Mesenteric fat pad (tissue), 1 donor: Measurements from ENCODE around the gene PSMA1. TPM values are rescaled to one million over a fixed set of nuclear protein-coding genes. Genes with fewer than 3 reads are reported as not detected.
"Not testable (repeated sequence)": the region's sequence is repeated elsewhere in the genome, so short reads cannot be mapped to it uniquely, and the experiment has no call there.

Experiments
- DNase-seq: peaks from one replicate; pipeline ENCODE4 v3.0.0-alpha.2; 2020; ENCODE audit warnings: low spot score
- long read RNA-seq: library from polyadenylated mRNA; unstranded; transcript quantifications from one replicate; pipeline ENCODE4 v2.0.0, GENCODE V29; 2020
- total RNA-seq: library from RNA; stranded (reverse); fragmentation: NEBNext Ultra II Directional; extraction: Animal tissue kit (Norgen Biotek cat#: 25700); gene quantifications from one replicate; pipeline ENCODE4 v1.2.1, GENCODE V29; 2021
- donor health status: DM: yes; HTN: yes; CAD: no.

PSMA1 gene
- total RNA-seq: 158 TPM
- long read RNA-seq, transcript PSMA1-201 (10 exons, 1,505 nt): major isoform, 261 of 409 reads
- long read RNA-seq, transcript PSMA1-202 (11 exons, 1,266 nt): minor isoform, 14 of 409 reads
- long read RNA-seq, transcript PSMA1-209 (10 exons, 1,527 nt): minor isoform, 15 of 409 reads
- long read RNA-seq, partial matches to known transcripts: 22 of 409 reads
- long read RNA-seq, other reads (novel, unspliced or antisense): 97 of 409 reads

GRCh38 chr11:14519917-14520746 is at the start of gene PSMA1:
PSMA1 (minus strand) TSS chr11:14520386; CDS start chr11:14520299, 87 bp downstream.
- DNase-seq: peak; percentile 97

GRCh38 chr11:14569516-14569915 is 49.3 kb upstream of the PSMA1 start:
- not testable (repeated sequence) for DNase-seq

GRCh38 chr11:14567064-14567651 is 47.0 kb upstream of the PSMA1 start:
- DNase-seq: no peak

- no peak for DNase-seq
Observed at GRCh38 chr11:14566331-14567063, 46.3 kb upstream of the PSMA1 start.

DNA sequence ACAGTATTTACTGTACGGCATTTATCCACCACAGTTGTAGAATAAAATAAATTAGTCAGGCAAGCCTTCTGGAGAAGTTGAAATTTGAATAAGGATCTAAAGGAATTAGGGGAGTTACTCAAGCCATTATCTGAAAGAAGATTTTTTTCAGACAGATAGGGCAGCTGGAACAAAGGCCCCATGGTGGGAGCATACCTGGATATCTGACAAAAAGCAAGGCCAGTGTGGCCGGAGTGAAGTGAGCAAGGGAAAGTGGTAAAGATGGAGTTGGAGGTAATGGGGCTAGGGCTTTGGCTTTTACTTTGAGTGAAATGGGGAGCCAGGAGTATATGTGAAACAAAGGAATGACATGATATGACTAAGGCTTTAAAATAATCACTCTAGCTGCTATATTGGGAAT is 45.7 kb upstream of the PSMA1 start:
- no peak for DNase-seq

GRCh38 chr11:14555818-14556217 is 35.6 kb upstream of the PSMA1 start:
- DNase-seq: no peak

GRCh38 chr11:14554959-14555358 is 34.8 kb upstream of the PSMA1 start:
- no peak for DNase-seq

GRCh38 chr11:14552089-14552488 is 31.9 kb upstream of the PSMA1 start:
- DNase-seq: no peak

DNA sequence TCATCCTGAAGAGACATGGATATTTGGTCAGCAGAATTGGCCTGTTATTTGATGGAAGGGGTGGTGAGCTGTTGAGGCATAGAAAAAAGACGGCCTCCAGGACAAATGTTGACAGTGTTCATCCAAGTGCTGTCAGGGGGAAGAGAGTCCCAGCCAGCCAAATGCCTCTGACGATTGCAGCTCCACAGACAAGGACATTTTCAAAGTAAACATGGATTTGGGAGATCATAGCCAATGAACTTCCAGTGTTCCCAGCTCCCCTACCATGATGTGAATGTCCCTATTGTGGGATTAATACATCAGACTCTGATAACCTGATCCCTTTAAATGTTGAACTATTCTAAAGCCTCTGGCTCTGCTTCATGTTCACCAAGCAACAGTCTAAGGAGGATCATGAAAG is 31.2 kb upstream of the PSMA1 start:
- DNase-seq: no peak

- no peak for DNase-seq
Observed at GRCh38 chr11:14549891-14550290, 29.7 kb upstream of the PSMA1 start.

DNA sequence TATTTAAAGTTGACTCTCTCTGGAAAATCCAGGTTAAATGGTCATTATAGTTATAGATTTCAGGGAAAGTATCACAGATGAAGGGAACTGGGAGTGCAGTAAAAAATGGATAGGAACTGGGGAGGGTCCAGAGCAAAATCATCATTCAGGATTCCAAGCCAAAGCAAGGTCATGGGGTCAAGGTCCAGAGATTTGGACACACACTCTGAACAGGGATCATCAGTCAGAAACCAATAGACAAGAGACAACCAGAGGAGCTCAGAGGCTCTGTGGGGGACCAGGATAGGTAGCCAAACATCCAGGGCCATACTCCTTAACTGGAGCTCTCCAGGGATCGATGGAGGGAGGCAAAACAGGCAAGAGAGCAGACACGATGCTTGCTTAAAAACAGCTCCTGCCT is 27.3 kb upstream of the PSMA1 start:
- DNase-seq: no peak

DNA sequence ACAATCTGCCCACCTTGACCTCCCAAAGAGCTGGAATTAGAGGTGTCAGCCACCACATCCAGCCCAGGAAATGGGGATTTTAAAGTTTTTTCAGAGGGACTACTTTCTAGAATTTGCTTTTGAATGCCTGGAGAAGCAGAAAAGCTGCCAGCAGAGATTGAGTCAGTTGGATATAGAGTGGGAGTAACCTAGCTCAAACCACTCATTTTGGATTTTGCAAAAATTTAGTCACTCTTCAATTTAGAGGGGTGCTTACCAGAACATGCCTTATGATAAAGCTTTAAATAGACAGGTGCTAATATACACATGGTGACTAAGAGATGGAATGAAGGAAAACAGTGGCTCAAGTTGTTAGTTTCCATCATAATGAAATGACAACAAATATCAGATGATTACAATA is 26.5 kb upstream of the PSMA1 start:
- DNase-seq: no peak

GRCh38 chr11:14544611-14545010 is 24.4 kb upstream of the PSMA1 start:
- no peak for DNase-seq

DNA sequence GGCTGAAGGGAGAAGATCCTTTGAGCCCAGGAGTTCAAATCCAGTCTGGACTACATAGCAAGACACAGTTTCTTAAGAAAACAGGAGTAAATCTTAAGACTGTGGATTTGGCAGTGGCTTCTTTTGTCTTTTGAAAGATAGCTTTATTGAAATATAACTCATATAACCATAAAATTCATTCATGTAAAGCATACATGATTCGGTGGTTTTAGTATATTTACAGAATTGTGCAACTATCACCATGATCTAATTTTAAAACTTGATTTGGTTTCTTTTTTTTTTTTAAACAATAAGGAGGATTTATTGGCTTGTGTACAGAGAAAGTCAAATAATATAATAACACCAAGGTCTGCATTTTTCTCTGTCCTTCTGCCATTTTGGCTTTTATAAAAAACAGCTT is 23.1 kb upstream of the PSMA1 start:
- no peak for DNase-seq

GRCh38 chr11:14542324-14542723 is 22.1 kb upstream of the PSMA1 start:
- no peak for DNase-seq

DNA sequence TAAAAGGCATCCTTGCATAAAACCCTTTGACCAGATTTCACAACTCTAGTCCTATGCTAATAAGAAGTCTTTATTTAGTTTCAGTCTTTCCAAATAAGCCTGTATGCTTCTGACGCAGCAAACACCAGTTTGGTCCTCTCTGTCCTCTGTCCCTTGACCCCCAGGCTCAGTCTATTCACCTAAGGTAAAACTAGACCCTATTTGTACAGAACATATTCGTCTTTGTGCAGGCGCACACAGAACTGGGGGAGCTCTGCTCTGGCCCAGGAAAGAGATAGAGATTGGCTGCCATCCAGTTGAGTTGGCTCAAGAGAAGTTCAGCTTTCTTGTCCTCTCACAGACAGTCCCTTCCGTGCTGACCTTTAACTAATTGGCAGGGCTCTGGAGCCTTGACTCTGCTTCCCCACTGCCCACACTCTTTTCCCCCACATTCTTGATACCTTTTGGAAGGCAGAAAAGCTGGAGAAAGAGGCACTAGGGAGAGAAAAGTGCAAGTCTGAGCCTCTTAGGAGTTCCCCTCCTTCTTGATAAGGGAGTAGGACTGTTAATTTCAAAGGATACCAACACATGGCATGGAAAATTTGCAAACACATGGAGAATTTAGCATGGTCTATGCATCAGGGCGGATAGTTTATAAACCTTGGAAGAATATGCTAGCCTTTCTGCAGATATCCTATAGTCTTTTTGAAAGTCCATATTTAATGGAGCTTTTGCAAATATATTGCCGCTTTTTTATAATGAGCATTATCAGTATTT is 21.2 kb upstream of the PSMA1 start:
- no peak for DNase-seq

DNA sequence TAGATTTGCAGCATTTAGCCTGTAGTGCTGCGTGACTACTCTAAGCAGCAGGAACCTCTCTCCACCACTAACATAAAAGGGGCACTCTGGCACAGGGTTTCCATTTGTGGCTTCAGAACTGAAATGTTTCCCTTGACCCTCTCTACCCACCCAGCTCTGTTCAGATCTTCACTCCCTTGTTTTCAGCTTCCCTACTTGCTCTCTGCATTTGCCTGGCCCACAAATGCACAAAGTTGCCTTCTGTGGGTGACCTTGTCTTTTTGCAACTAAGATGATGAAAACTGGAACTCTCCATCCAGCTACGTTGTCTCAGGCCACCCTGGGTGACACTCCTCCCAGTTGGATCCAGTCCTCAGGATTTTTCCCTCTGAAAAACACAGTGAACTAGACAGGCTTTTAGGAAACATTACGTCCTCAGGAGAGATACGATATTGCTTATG is 19.8 kb upstream of the PSMA1 start:
- DNase-seq: no peak

- DNase-seq: no peak
Observed at GRCh38 chr11:14538926-14539554, 18.9 kb upstream of the PSMA1 start.

DNA sequence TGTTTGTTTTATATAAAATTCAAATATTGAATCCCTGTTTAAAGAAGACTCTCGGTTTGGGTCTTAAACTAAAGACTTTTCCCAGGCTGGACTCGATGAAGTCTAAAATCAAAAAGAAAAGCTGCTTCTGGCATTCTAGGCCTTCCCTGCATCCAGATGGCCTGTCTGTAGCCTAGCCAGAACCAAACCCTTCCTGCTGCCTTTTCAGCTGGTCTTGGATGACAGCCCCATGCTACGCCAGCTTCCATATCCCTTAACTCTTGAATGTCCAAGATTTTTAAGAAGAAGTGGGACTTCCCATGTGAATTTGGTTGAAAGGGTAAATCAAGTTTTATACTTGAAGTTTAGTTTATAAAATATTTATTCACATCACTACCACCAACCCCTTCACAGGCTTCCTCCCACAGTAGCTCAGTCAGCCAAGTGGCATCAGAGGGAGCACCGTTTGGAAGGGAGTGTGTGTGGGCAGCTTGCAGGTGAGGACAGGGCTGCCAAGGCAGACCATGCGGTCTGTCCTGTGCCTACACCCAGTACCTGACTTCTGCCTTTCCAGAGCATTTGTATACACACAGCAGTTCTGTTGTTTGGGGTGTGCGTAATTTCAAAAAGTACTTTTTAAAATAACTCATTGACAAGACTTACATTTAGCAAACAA is 18.2 kb upstream of the PSMA1 start:
- DNase-seq: no peak

DNA sequence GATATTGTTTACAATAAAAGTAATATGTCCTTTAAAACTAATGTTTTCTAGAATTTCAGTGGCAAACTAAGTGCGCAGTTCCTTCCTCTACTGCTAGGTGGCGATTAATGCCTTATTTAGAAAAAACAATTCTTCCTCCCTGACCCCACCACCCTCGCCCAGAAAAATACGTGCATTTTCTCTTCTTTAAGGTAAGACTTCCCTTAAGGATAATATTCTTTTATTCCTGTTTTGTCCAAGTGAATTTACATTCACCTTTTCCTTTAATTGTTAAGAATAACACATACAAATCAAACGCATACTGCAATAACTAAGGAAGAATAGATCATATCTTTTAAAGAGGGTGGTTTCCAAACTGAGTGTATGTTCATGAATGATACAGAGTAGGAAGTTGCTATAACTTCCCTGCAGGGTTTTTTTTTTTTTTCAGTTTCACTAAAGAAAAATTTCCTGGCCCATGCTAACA is 17.0 kb upstream of the PSMA1 start:
- DNase-seq: no peak
